ENCODE measurements around the gene TNFRSF14. TPM values are rescaled to one million over a fixed set of nuclear protein-coding genes. Genes with fewer than 3 reads are reported as not detected.

Gene TNFRSF14
- polyA plus RNA-seq, 2 of the 4 experiments (the other 2 are of a cell fraction): 0.16 to 0.25 TPM

DNA sequence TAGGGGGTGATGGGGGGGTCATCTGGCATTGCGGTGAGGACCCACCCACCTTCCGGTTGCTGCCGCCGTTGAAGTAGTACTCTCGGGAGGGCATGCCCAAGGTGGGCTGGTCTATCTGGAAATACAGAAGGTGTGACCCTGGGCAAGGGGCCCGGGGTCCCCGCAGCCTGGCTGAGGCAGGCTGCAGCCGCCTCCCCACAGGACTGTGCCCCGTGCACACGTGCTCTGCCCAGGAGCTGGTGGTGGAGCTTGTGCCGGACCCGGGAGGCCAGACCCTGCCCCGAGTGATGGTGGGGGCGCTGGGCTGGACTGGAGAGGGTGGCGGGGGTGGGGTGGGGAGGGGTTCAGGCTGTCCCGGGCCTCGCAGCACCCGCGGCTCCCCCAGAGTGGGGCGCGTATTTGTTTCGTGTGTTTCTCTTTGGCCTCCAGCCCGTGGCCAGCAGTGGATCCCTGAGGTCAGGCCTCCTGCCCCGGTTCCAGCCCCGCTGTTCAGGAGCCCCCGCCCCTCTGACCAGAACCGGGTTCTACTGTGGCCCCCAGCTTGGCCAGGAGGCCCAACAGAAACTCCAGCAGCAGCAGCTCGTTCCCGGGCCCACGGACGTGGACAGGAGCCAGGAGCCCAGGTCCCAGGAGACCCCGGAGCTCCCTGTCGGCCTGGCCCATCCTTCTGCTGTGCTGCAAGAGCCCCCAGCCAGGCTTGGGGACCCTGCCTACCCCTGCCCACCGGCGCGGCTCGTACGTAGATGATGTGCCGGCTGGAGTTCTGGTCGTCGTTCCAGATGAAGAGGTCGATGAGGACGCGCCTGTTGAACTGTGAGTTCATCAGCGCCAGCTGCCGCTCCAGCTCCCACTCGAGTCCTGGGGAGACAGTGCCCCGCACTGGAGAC lies 49.6 kb downstream of the TNFRSF14 start:
- POLR2A ChIA-PET: no interaction called here
- H3K4me2 ChIP-seq: no peak overlapping the region
- TF ChIP-seq PHF8 (IDR thresholded peaks at IDR 0.05; ENCODE audit: borderline replicate concordance, low read depth) (no peak), RCOR1 (IDR thresholded peaks at IDR 0.05; ENCODE audit: low read depth, low read length) (no peak)
- 69% methylated on average over 9 of the region's 48 CpGs for WGBS (ENCODE audit: missing lambda C conversion rate)
- H3K27ac ChIP-seq: no peak overlapping the region
- DNase-seq (ENCODE audit: low read depth in 1 of 2, low spot score in 1 of 2): no peak
- FAIRE-seq: no peak
- H3K9me3 ChIP-seq: no peaks in the 10 kb centered on the region
- ATAC-seq: no peak
- no peaks in the 10 kb centered on the region for H3K4me1 ChIP-seq
- CTCF ChIA-PET: no interaction called here
- no peak overlapping the region for H3K4me3 ChIP-seq

DNA sequence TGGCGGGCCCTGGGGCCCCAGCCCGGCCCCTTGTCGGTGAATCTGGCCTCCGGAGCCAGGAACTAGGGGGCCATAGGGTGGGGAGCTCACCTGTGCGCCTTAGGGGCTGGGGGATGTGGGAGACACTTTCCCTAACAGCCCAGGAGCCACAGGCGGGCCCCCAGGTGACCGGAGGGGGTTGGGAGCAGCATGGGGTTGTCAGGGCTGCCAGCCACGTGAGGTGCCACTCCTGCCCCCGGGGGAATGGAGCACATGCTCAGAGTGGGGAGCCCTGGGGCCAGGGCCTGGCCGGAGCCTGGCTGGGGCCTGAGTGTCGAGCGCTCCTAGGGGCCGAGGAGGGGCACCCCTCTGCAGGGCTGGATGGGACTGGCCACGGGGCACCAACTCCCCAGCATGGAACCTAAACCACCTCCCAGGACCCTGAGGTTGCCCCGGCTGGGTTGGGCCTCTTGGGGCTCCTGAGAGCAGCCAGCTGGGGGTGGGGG lies 50.3 kb downstream of the TNFRSF14 start:
- H3K9me3 ChIP-seq: no peaks in the 10 kb centered on the region
- TF ChIP-seq ESRRA (IDR thresholded peaks at IDR 0.05; ENCODE audit: borderline replicate concordance, low read length) (no peak), POLR2A (IDR thresholded peaks at IDR 0.05; ENCODE audit: low read length) (no peak), RFX5 (IDR thresholded peaks at IDR 0.05) (no peak), POLR2AphosphoS2 (conservative IDR thresholded peaks at IDR 0.05; ENCODE audit: low read length) (no peak), CBX2 (IDR thresholded peaks at IDR 0.05; ENCODE audit: borderline replicate concordance, low read depth) (no peak), ZFP36 (IDR thresholded peaks at IDR 0.05; ENCODE audit: borderline replicate concordance, partially characterized antibody) (no peak), EHMT2 (IDR thresholded peaks at IDR 0.05; ENCODE audit: low read depth) (no peak), TFCP2L1 (CRISPR knock-in tag; IDR thresholded peaks at IDR 0.05) (no peak), HOXB5 (CRISPR knock-in tag; IDR thresholded peaks at IDR 0.05) (no peak), JUN (IDR thresholded peaks at IDR 0.05) (no peak), FOSB (CRISPR knock-in tag; IDR thresholded peaks at IDR 0.05) (no peak), GATA3 (IDR thresholded peaks at IDR 0.05; ENCODE audit: borderline replicate concordance) (no peak), RAD21 (conservative IDR thresholded peaks at IDR 0.05 in 1 of 2, IDR thresholded peaks at IDR 0.05 in 1 of 2) (no peak), HEYL (CRISPR knock-in tag; IDR thresholded peaks at IDR 0.05) (no peak), RCOR1 (IDR thresholded peaks at IDR 0.05; ENCODE audit: low read depth, low read length) (no peak), FOSL2 (IDR thresholded peaks at IDR 0.05) (no peak), FOSL2 (CRISPR knock-in tag; IDR thresholded peaks at IDR 0.05) (no peak)
- TF ChIP-seq, protein P1, sequence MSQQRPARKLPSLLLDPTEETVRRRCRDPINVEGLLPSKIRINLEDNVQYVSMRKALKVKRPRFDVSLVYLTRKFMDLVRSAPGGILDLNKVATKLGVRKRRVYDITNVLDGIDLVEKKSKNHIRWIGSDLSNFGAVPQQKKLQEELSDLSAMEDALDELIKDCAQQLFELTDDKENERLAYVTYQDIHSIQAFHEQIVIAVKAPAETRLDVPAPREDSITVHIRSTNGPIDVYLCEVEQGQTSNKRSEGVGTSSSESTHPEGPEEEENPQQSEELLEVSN (IDR thresholded peaks at IDR 0.05; ENCODE audit: borderline replicate concordance, low read depth): no peak
- TF ChIP-seq, protein P2, sequence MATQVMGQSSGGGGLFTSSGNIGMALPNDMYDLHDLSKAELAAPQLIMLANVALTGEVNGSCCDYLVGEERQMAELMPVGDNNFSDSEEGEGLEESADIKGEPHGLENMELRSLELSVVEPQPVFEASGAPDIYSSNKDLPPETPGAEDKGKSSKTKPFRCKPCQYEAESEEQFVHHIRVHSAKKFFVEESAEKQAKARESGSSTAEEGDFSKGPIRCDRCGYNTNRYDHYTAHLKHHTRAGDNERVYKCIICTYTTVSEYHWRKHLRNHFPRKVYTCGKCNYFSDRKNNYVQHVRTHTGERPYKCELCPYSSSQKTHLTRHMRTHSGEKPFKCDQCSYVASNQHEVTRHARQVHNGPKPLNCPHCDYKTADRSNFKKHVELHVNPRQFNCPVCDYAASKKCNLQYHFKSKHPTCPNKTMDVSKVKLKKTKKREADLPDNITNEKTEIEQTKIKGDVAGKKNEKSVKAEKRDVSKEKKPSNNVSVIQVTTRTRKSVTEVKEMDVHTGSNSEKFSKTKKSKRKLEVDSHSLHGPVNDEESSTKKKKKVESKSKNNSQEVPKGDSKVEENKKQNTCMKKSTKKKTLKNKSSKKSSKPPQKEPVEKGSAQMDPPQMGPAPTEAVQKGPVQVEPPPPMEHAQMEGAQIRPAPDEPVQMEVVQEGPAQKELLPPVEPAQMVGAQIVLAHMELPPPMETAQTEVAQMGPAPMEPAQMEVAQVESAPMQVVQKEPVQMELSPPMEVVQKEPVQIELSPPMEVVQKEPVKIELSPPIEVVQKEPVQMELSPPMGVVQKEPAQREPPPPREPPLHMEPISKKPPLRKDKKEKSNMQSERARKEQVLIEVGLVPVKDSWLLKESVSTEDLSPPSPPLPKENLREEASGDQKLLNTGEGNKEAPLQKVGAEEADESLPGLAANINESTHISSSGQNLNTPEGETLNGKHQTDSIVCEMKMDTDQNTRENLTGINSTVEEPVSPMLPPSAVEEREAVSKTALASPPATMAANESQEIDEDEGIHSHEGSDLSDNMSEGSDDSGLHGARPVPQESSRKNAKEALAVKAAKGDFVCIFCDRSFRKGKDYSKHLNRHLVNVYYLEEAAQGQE (IDR thresholded peaks at IDR 0.05): no peak
- TF ChIP-seq, protein P3, sequence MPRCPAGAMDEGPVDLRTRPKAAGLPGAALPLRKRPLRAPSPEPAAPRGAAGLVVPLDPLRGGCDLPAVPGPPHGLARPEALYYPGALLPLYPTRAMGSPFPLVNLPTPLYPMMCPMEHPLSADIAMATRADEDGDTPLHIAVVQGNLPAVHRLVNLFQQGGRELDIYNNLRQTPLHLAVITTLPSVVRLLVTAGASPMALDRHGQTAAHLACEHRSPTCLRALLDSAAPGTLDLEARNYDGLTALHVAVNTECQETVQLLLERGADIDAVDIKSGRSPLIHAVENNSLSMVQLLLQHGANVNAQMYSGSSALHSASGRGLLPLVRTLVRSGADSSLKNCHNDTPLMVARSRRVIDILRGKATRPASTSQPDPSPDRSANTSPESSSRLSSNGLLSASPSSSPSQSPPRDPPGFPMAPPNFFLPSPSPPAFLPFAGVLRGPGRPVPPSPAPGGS (IDR thresholded peaks at IDR 0.05): no peak
- no peaks in the 10 kb centered on the region for H3K4me1 ChIP-seq
- H3K4me3 ChIP-seq: no peak overlapping the region
- no peak overlapping the region for H3K27ac ChIP-seq
- WGBS (ENCODE audit: missing lambda C conversion rate): no CpG with 5 or more reads among the region's 15 CpGs
- FAIRE-seq (no peak), DNase-seq (ENCODE audit: low read depth in 1 of 2, low spot score in 1 of 2) (no peak), ATAC-seq (no peak)
- ChIA-PET POLR2A (no interaction called here), CTCF (no interaction called here)
- H3K4me2 ChIP-seq: no peak overlapping the region

Measured in A549 (cell line).